ENCODE data around the gene RASGEF1C.

Gene RASGEF1C

GRCh38 chr5:180209137-180209581 is at the start of gene RASGEF1C:
Gene RASGEF1C, minus strand, starts transcription at chr5:180209211. Its CDS starts 71,159 bp downstream, at chr5:180138052.
- DNase-seq (ENCODE audit: low spot score) = peak; percentile 82

GRCh38 chr5:180253036-180253824 is 44.2 kb upstream of the RASGEF1C start:
- no peak for DNase-seq (ENCODE audit: low spot score)

- DNase-seq (ENCODE audit: low spot score) = no peak
Observed at GRCh38 chr5:180251887-180252286, 42.9 kb upstream of the RASGEF1C start.

- no peak for DNase-seq (ENCODE audit: low spot score)
Observed at GRCh38 chr5:180251141-180251540, 42.1 kb upstream of the RASGEF1C start.

DNA sequence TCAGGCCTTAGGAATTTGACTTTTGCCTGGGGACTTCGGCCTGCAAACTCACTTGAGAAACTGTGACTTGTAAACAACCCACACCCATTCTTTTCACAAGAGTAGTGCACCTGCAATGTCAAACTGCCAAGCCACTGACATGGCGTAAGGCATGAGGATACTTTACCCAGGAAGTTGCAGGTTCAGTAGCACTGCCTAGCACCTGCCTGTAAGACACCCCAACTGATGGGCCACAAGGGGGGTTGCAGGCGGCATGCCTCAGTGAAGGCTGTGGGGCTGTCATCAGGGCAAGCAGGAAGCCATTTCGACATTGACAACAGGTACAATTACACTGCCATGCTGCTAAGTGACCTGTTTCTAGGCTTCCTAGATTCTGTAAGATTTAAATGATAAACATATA is 41.3 kb upstream of the RASGEF1C start:
- no peak for DNase-seq (ENCODE audit: low spot score)

GRCh38 chr5:180241600-180241999 is 32.6 kb upstream of the RASGEF1C start:
- no peak for DNase-seq (ENCODE audit: low spot score)

- no peak for DNase-seq (ENCODE audit: low spot score)
Observed at GRCh38 chr5:180238631-180239030, 29.6 kb upstream of the RASGEF1C start.

GRCh38 chr5:180235846-180236245 is 26.8 kb upstream of the RASGEF1C start:
- DNase-seq (ENCODE audit: low spot score) = no peak

DNA sequence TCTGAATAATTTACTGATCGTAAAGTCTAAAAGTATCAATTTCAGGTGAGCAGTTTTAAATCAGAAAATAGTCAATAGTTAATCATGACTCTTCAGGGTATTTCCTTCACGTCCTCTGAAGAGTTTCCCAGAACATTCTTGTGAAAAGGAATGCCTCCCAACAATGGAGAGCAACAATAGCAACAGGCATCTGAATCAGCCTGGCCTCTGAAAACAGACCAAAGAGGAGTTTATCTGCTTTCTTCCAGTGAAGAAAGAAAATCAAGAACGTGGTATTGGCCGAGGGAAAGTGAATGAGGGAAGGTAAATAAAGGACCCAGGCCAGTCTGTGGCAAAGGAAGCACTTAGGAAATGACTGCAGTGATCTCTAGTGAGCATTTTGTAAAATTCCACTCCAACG is 26.1 kb upstream of the RASGEF1C start:
- DNase-seq (ENCODE audit: low spot score) = no peak

DNA sequence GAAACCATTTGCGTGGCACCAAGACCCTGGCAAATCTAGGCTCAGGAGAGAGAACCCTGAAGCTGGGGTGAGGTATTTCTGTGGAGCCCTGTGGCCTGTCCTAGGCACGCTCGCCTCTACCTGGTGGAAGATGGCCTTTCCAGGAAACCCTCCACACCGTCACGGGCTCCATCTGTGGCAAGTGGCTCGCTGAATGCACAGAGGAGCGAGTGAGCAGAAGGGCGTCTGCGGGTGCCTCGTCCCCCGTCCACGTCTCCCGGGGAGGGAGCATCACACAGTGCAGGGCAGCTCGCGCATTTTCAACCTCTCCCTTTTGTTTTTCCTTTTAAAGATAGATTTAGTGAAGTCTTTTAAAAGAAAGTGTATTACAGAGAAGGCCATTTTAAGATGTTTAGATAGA is 25.3 kb upstream of the RASGEF1C start:
- DNase-seq (ENCODE audit: low spot score) = no peak

DNA sequence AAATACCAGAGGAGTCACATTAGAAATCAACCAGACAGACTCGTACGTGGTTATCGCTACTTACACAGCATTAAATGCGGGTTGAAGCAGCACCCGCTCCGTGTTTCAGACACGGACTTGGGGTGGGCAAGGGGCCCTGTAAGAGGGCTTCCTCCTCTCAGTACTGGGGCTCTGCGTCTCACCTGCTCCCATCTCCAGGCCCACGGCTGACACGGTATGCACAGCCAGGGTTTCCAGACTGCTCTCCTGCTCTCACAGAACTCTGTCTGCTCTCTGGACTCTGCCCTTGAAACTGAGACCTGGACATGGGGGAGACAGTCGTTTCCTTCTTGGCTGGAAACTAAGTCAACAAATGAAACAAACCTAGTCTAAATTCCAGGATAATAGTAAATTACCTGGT is 24.7 kb upstream of the RASGEF1C start:
- no peak for DNase-seq (ENCODE audit: low spot score)

DNA sequence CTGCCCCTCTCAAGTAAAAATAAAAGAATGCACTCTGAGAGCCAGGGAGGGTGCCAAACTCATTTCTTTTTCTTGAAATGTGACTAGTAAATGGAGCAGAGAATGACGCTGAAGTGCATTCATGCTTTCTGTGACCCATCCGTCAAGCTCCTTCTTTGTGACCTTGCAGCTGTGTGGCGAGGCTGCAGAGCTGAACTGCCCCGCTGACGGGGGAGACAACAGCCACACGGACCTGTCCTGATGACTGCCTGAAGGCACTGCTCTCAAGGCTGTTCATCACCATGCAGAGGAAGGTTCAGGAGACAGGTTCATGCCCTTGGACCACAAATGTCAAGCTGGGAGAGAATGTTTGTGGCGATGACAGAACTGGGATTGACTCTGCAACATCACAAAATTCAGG is 21.0 kb upstream of the RASGEF1C start:
- no peak for DNase-seq (ENCODE audit: low spot score)

DNA sequence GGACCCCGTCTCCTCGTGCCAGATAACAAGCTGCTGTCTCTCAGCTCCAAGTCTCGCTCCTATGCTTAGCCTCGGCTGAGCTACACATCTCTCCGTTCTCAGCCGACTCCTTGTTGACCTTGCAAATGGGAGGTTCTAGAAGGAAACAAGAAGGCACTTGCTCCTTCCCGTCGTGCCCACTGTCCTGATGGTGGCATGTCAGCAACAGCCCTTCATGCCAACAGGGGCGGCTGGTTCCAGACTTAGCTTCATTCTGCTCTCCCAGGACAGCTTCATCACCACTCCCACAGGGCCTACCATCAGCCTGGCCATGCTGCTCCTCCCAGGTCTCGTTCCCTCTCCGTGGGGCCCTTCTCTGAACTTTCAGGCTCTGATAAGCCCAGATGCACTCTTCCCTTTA is 13.0 kb upstream of the RASGEF1C start:
- DNase-seq (ENCODE audit: low spot score) = no peak

DNA sequence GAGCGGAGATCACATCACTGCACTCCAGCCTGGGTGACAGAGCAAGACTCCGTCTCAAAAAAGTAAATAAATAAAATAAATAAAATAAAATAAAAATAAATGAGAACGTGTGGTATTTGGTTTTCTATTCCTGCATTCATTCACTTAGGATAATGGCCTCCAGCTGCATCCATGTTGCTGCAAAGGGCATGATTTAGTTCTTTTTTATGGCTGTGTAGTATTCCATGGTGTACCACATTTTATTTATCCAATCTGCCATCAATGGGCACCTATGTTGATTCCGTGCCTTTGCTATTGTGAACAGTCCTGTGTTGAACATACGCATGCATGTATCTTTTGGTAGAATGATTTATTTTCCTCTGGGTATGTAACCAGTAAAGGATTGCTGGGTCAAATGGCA is 8.8 kb upstream of the RASGEF1C start:
- no peak for DNase-seq (ENCODE audit: low spot score)

DNA sequence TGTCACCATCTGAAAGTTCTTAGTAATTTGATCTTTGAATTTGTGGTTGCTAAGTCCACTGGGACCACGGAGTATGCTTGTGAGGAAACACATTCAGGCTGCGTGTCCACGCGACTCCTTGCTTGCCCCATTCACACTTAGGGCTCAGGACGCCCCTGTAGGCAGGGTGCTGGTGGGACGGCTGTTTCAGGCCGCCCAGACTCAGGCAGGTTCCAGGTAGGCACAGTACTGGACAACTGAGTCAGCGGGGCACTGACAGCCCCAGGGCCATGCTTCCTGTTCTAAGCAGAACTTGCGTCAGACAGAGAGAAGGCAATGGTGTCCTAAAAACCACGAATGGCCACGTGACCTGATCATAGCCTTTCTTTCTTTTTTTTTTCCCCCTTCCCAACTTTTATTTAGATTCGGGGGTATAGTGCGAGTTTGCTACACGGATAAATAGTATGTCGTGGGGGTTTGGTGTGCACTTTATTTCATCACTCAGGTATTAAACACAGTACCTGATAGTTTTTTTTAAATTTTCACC is 7.7 kb upstream of the RASGEF1C start:
- no peak for DNase-seq (ENCODE audit: low spot score)

- DNase-seq (ENCODE audit: low spot score) = no peak
Observed at GRCh38 chr5:180215783-180216630, 7.0 kb upstream of the RASGEF1C start.

- no peak for DNase-seq (ENCODE audit: low spot score)
Observed at GRCh38 chr5:180214870-180215770, 6.1 kb upstream of the RASGEF1C start.

- no peak for DNase-seq (ENCODE audit: low spot score)
Observed at GRCh38 chr5:180213657-180214207, 4.7 kb upstream of the RASGEF1C start.

- no peak for DNase-seq (ENCODE audit: low spot score)
Observed at GRCh38 chr5:180213256-180213600, 4.2 kb upstream of the RASGEF1C start.

DNA sequence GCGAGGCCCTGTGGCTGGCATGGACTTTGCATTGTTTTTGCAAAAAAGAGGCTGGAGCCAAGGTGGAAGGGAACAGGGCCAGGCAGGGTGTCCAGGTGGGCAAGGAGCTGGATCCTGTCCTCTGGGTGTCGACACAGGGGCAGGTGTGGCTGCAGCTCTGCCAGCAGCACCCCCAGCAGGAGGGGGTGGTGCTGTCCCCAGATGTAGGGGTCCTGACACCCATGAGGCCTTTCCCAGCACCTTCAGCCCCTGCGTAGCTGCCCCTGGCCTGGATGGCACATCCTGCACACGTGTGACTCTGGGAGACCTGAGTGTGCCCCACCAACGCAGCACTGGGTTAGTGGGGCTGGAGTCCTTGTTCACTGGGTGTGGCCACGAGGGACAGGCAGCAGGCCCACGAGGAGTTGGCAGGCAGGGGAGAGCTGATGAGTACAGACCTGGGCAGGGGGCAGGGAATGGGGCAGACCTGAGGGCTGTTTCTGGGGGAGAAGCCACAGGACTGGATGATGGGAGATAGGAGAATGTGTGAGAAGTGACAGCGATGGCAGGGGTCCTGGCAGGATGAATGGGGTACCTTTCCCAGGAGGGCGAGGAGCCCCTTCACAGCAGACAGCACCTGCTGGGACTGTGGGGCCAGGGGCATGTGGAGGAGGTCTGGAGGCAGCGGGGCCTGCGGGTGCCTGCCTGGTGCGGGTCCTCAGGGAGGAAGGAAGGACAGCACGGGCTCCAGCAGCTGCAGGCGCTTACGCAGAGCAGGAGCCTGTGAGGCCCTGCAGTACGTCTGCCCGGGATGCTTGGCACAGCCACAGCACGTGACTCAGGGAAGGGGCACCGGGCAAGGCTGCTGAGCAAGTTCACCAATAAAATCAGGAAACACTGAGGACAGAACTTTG is 3.6 kb upstream of the RASGEF1C start:
- DNase-seq (ENCODE audit: low spot score) = no peak

DNA sequence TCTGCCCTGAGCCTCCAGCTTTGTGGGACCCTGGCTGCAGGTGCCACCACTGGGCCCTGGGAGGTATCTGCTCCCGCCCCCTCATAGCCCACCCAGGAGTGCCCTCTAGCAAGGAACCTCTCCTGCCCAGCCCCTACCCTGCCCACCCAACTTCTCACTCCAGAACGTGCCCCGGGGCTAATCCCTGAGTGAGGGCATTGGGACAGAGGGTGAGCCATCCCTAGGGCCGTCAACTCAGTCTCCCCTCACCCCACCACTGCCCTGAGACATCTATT is 2.7 kb upstream of the RASGEF1C start:
- no peak for DNase-seq (ENCODE audit: low spot score)
